Nephron progenitor cell (in vitro differentiated cells): ENCODE data around the gene FARP1.

Experiments
- DNase-seq: peaks from one replicate; pipeline ENCODE4 v3.0.0; 2021
- H3K27ac Mint-ChIP-seq: 2 replicates; pipeline ENCODE4 v1.8.0; 2021; ENCODE audit warnings: mild to moderate bottlenecking, moderate library complexity, mixed read lengths
- H3K27me3 Mint-ChIP-seq: 2 replicates; pipeline ENCODE4 v1.8.0; 2021; ENCODE audit warnings: mild to moderate bottlenecking, low read depth, mixed read lengths; ENCODE audit not compliant: poor library complexity
- H3K36me3 Mint-ChIP-seq: 2 replicates; pipeline ENCODE4 v1.8.0; 2021; ENCODE audit warnings: low read depth, mixed read lengths
- H3K4me1 Mint-ChIP-seq: 2 replicates; pipeline ENCODE4 v1.8.0; 2021; ENCODE audit warnings: mixed read lengths
- H3K4me3 Mint-ChIP-seq: 2 replicates; pipeline ENCODE4 v1.8.0; 2021; ENCODE audit warnings: mild to moderate bottlenecking, moderate library complexity, mixed read lengths
- H3K9me3 Mint-ChIP-seq: 2 replicates; pipeline ENCODE4 v1.8.0; 2021; ENCODE audit warnings: mild to moderate bottlenecking, moderate library complexity, mixed read lengths
- TF ChIP-seq, protein P1 (sequence below): fragments of 200-600 bp; sonication (generic); IDR thresholded peaks from 2 replicates; pipeline ENCODE4 v1.5.0; 2021; ENCODE audit warnings: antibody characterized with exemption

The FARP1 gene

GRCh38 chr13:98200211-98200878, 57.5 kb downstream of the FARP1 start:
- no peaks in the 10 kb centered on the region for H3K27me3 Mint-ChIP-seq
- peaks cover 49% of the 10 kb centered on the region for H3K4me1 Mint-ChIP-seq
- peaks cover 57% of the 10 kb centered on the region for H3K36me3 Mint-ChIP-seq
- TF ChIP-seq, protein P1, sequence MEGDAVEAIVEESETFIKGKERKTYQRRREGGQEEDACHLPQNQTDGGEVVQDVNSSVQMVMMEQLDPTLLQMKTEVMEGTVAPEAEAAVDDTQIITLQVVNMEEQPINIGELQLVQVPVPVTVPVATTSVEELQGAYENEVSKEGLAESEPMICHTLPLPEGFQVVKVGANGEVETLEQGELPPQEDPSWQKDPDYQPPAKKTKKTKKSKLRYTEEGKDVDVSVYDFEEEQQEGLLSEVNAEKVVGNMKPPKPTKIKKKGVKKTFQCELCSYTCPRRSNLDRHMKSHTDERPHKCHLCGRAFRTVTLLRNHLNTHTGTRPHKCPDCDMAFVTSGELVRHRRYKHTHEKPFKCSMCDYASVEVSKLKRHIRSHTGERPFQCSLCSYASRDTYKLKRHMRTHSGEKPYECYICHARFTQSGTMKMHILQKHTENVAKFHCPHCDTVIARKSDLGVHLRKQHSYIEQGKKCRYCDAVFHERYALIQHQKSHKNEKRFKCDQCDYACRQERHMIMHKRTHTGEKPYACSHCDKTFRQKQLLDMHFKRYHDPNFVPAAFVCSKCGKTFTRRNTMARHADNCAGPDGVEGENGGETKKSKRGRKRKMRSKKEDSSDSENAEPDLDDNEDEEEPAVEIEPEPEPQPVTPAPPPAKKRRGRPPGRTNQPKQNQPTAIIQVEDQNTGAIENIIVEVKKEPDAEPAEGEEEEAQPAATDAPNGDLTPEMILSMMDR = no peak
- DNase-seq = no peak
- peak overlapping the region; percentile 94 for H3K27ac Mint-ChIP-seq
- H3K4me3 Mint-ChIP-seq = peak overlapping the region; percentile 51
- peaks cover 36% of the 10 kb centered on the region for H3K9me3 Mint-ChIP-seq

DNA sequence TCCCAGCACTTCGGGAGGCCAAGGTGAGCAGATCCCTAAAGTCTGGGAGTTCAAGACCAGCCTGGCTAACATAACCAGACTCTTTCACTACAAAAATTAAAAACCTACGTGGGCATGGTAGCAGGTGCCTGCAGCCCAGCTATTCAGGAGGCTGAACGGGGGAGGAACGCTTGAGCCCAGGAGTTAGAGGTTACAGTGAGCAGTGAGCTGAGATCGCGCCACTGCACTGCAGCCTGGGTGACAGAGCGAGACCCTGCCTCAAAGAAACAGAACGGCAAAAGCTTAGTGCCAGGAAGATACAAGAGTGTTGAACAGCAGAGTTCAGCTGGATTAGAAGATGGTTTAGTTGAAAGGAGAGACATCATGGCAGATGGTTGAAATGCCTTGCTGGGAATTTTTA, 58.3 kb downstream of the FARP1 start:
- no peaks in the 10 kb centered on the region for H3K27me3 Mint-ChIP-seq
- peak overlapping the region; percentile 94 for H3K27ac Mint-ChIP-seq
- peak overlapping the region; percentile 71 for H3K4me3 Mint-ChIP-seq
- peaks cover 41% of the 10 kb centered on the region for H3K9me3 Mint-ChIP-seq
- TF ChIP-seq, protein P1 = no peak
- peak; percentile 19 for DNase-seq
- peaks cover 46% of the 10 kb centered on the region for H3K4me1 Mint-ChIP-seq
- H3K36me3 Mint-ChIP-seq = peaks cover 57% of the 10 kb centered on the region

DNA sequence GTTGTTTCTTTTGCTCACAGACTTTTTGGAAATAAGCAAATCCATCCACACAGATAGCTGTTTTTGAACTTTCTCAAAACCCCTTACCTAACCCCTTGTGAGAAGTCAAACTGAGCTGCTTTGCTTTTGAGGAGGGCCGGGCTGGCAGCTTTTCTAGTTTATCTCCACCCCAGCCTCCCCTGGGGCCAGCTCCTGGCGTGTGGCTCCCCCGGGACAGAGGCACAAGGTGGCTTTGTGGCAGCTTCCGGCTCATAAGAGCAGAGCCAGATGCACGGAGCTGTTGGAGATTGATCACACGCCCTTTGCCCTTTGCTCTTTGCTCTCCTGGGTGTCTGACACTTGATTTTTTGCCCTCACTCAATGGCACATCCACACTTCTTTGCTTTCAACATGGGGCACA, 59.1 kb downstream of the FARP1 start:
- peaks cover 59% of the 10 kb centered on the region for H3K36me3 Mint-ChIP-seq
- peak; percentile 70 for DNase-seq
- peak overlapping the region; percentile 99 for H3K27ac Mint-ChIP-seq
- TF ChIP-seq, protein P1 = no peak
- peaks cover 45% of the 10 kb centered on the region for H3K9me3 Mint-ChIP-seq
- peak overlapping the region; percentile 67 for H3K4me3 Mint-ChIP-seq
- peaks cover 51% of the 10 kb centered on the region for H3K4me1 Mint-ChIP-seq
- no peaks in the 10 kb centered on the region for H3K27me3 Mint-ChIP-seq

GRCh38 chr13:98203646-98204326, 60.9 kb downstream of the FARP1 start:
- Mint-ChIP-seq H3K27me3 (no peaks in the 10 kb centered on the region), H3K4me3 (no peak overlapping the region), H3K27ac (no peak overlapping the region), H3K9me3 (peaks cover 51% of the 10 kb centered on the region), H3K36me3 (peaks cover 69% of the 10 kb centered on the region), H3K4me1 (peaks cover 66% of the 10 kb centered on the region)
- TF ChIP-seq, protein P1 = no peak
- no peak for DNase-seq

DNA sequence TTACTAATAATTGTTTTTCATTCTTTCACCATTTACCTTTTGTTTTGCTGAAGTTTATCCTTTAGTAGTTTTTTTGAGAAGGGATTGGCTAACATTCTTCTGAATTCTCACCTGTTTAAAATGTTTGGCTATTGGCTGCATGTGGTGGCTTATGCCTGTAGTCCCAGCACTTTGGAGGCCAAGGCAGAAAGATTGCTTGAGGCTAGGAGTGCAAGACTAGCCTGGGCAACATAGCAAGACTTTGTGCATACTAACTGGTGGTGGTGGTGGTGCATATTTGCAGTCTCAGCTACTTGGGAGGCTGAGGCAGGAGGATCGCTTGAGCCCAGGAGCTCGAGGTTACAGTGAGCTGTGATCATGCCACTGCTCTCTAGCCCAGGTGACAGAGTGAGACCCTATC, 61.7 kb downstream of the FARP1 start:
- no peak for DNase-seq
- TF ChIP-seq, protein P1 = no peak
- Mint-ChIP-seq H3K36me3 (peaks cover 72% of the 10 kb centered on the region), H3K4me3 (no peak overlapping the region), H3K9me3 (peaks cover 57% of the 10 kb centered on the region), H3K27me3 (no peaks in the 10 kb centered on the region), H3K27ac (no peak overlapping the region), H3K4me1 (peaks cover 59% of the 10 kb centered on the region)
